ENCODE data around the gene TAF1B.

Gene TAF1B

GRCh38 chr2:9807555-9808305 lies 35.5 kb upstream of the TAF1B start:
- DNase-seq (ENCODE audit: low read depth, low spot score), result no peak

DNA sequence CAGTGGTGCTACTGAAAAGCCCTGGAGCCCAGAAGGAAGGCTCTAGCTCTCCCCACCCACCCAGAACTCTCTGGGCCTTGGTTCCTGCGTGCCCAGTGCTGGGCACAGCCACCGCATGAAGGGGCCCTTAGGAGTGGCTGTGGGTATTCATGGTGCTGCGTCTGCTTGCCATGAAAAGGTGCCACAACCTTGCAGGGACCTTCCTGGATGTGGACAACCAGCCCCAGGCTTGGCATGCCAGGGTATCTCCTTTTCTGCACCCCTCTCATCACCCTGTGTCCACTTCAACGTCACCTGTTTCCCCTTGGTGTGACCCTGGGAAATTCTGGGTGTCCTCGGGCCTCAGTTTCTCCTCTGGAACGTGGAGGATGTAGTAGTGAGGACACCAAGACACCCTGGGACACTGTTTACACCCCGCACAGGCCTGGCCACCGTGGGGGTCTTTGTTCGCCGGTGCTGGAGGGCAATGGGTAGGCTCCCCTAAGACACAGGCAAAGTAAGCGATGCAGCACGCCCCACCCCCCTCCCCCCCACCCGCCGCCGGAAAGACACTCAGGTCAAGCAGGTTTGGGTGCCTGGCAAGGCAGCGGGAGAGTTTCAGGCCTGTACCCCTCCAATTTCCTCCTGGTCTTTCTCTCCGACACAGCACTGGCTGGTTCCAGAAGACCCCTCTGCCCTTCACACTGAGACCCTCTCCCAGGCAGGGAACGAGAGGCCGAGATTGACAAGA lies 34.8 kb upstream of the TAF1B start:
- no peak for DNase-seq (ENCODE audit: low read depth, low spot score)

GRCh38 chr2:9809064-9809356 lies 34.3 kb upstream of the TAF1B start:
- peak; percentile 69 for DNase-seq (ENCODE audit: low read depth, low spot score)

DNA sequence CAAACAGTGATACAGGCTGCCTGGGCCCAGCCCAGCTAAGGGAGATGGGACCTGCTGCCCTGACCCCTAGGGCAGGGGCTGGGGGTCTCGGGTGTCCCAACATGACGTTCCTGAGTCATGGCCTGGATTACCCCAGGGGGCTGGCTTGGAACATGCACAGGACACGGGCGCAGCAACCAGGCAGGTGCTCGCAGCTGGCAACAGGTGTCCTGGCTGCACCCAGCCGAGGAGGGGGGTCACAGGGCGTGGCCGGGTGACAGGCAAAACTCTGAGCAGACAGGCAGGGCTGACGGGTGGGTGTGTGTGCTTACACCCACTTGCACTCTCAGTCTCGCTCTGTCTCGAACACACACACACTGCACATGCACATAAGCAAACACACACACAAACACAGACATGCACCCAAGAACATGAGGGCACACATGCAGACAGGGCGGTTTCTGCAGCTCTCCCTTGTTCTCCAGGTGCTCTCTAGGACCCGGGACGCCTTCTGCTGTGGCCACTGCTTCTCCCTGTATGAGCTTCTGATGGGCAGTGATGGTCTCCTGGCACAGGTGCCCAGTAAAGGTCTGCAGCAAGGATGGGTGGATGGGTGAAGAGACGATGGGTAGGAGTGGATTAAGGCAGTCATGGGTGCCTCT lies 33.7 kb upstream of the TAF1B start:
- no peak for DNase-seq (ENCODE audit: low read depth, low spot score)

DNA sequence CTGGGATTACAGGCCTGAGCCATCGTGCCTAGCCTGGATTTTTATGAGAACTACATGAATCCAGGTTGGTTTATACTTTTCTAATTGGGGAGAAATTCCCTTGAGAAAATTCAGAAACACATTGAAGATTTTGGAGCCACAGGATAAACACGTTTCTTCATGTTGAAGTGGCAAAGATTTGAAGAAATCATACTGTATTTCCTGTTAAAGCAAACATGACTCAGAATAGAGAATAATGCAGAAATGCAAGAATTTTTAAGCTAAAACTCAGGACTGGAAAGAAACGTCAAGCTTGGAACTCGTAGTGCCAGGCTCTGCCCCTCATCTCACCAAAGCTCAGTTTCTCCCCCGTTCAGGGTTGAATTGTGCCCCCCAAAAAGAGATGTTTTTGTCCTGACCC lies 32.1 kb upstream of the TAF1B start:
- no peak for DNase-seq (ENCODE audit: low read depth, low spot score)

GRCh38 chr2:9811679-9812511 lies 31.4 kb upstream of the TAF1B start:
- DNase-seq (ENCODE audit: low read depth, low spot score), result no peak

DNA sequence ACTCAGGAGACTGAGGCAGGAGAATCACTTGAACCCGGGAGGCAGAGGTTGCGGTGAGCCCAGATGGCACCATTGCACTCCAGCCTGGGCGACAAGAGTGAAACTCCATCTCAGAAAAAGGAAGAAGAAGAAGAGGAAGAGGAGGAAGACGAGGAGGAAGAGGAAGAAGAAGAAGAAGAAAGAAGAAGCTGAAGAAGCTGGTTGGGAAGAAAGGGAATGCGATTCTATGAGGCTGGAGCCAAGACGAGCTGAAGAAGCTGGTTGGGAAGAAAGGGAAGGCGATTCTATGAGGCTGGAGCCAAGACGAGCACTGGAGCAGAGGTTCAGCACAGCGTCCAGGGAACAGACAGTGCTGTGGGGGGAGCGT lies 30.3 kb upstream of the TAF1B start:
- DNase-seq (ENCODE audit: low read depth, low spot score), result no peak

GRCh38 chr2:9813312-9814128 lies 29.8 kb upstream of the TAF1B start:
- DNase-seq (ENCODE audit: low read depth, low spot score), result peak; percentile 94

DNA sequence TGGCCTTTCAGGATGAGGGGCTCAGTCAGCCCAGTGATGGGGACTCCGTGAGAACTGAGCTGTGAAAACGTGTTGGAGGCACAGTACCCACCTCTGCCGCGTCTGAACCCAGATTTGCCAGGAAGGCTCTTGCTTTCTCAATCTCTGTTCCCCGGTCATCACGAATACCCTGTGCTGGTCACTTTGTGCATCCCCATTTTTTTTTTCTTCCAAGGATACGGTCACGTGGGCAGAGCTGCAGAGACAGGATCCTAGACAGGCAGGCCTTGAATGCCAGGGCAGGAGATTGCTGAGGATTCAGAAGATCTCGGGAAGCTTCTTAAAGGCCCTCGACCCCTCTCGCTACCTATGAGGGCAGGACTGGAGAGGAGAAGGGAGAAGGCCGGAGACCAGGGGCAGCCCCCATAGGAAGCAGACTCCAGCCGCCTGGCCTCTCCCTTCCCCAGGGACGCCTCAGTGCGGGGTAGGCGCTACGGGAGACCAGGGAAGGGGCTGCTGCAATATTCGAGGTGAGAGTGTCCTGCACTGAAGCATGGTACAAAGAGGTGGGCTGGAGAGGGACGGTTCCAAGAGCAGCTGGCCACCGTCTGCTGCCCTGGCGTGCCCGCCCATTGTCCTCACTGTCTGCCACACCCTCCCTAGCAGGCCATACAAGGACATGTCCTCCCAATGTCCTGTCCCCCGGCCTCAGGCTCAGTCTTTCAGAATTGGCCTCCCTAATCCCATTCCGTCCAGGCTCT lies 29.0 kb upstream of the TAF1B start:
- DNase-seq (ENCODE audit: low read depth, low spot score), result peak; percentile 22

- DNase-seq (ENCODE audit: low read depth, low spot score), result no peak
Observed at GRCh38 chr2:9815076-9815475, 28.2 kb upstream of the TAF1B start.

DNA sequence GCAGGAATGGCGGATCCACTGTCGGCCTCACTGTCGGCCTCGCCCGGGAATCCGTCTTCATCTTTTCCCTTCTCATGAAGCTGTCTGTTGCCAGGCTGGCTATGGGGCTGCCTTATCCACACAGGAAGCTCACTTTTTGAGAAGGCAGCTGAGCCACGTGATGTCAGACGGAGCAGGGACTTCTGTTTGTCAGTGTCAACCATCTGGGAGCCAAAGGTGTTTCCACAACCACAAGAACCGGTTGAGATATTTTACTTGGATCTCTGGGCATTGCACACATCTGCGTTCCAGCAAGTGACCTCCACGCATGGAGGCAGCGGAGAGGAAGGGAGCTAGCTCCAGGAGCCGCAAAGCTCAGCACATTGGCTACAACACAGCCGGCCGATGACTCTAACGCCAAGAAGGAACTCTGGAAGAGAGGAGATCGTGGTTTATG lies 27.4 kb upstream of the TAF1B start:
- no peak for DNase-seq (ENCODE audit: low read depth, low spot score)

GRCh38 chr2:9818097-9818496 lies 25.2 kb upstream of the TAF1B start:
- no peak for DNase-seq (ENCODE audit: low read depth, low spot score)

- no peak for DNase-seq (ENCODE audit: low read depth, low spot score)
Observed at GRCh38 chr2:9819551-9819950, 23.7 kb upstream of the TAF1B start.

GRCh38 chr2:9820020-9820973 lies 23.0 kb upstream of the TAF1B start:
- DNase-seq (ENCODE audit: low read depth, low spot score), result peak; percentile 89

DNA sequence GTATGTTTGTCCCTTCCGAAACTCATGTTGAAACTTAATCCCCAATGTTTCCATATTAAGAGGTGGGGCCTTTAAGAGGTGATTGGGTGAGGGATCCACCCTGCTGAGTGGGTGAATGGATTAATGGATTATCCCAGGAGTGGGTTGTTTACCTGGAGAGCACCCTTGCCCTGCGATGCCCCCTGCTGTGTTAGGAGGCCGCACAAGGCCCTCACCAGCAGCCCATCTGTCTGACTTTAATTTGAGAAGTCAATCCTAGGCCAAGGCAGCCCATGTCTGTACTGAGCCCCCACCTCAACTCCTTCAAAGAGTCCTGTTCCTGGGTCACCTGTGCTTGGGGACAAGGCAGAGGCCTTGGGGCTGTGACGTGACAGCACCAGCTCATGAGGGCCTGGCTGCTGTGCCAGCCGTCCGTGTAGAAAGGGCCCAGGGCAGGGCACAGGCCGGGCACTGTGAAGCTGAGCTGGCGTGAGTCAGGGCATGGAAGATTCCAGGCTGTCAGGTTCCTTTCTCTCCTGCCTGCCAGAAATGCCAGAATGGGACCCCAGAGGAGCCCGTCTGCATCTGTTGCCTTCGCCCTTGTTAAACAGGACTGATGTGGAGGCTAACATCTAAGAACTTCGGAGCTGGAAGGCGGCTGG lies 21.3 kb upstream of the TAF1B start:
- DNase-seq (ENCODE audit: low read depth, low spot score), result no peak

GRCh38 chr2:9824441-9824840 lies 18.8 kb upstream of the TAF1B start:
- DNase-seq (ENCODE audit: low read depth, low spot score), result no peak

DNA sequence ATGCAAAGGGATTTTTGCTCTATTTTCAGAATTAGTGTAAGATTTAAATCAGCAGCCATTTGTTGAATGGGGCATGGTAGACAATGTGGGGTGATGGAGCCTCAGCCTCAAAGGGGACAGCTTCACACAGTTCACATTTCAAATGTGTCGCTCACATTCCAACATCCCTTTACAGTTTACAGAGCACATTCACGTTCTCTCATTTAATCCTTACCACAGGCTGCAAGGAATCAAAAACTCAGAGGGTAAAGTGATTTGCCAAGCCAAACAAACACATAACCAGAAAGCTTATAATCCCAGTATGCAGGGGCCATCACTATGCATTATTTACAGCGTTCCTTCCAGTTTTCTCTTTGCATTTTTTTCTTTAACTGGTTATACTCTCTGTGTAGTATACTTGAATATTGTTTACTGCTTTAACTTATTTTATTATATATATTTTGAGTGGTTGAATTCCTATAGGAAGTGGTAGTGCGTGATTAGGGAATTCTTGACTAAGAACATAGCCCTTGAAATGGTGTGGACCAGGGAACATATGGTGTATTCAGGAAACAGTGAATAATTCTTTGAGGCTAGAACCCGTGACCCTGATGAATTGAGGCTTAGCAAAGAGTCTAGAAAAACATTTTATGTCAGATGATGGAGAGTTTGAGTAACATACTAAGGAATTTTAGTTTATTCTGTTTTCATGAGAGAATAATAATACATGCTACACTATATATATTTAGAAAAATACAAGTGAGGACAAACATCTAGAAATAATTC lies 18.1 kb upstream of the TAF1B start:
- no peak for DNase-seq (ENCODE audit: low read depth, low spot score)

- DNase-seq (ENCODE audit: low read depth, low spot score), result no peak
Observed at GRCh38 chr2:9826208-9826607, 17.1 kb upstream of the TAF1B start.

All from ELF-1 (cell line).